PFSK-1 (cell line): Measurements from ENCODE around the gene TNN.

Experiments used
- POLR2AphosphoS5 ChIP-seq: IDR thresholded peaks from 2 replicates; pipeline ENCODE4 v1.6.1; 2012; ENCODE audit warnings: low read depth, mild to moderate bottlenecking, control low read depth, low read length, moderate library complexity
- REST ChIP-seq, 2 experiments: IDR thresholded peaks; 2 replicates each; pipeline versions ENCODE4 v1.6.1 to v1.8.0; 2011 to 2012; ENCODE audit warnings: low read depth in 2 of 2, low read length in 2 of 2, control low read depth in 1 of 2, inconsistent platforms in 1 of 2, mild to moderate bottlenecking in 1 of 2, moderate library complexity in 1 of 2; ENCODE audit not compliant: insufficient read depth in 1 of 2
- SIN3A ChIP-seq: IDR thresholded peaks from 2 replicates; pipeline ENCODE4 v1.6.1; 2012; ENCODE audit warnings: mild to moderate bottlenecking, low read length, moderate library complexity, borderline replicate concordance; ENCODE audit not compliant: insufficient read depth
- TAF1 ChIP-seq: IDR thresholded peaks from 2 replicates; pipeline ENCODE4 v1.6.1; 2012; ENCODE audit warnings: low read length, control low read depth, borderline replicate concordance; ENCODE audit not compliant: insufficient read depth

- no peak for TF ChIP-seq POLR2AphosphoS5
- no peak for TF ChIP-seq REST (IDR thresholded peaks at IDR 0.05; ENCODE audit: insufficient read depth in 1 of 2, low read depth in 2 of 2, low read length in 2 of 2)
- TF ChIP-seq TAF1: no peak
- no peak for TF ChIP-seq SIN3A
Measured at GRCh38 chr1:175075572-175076568, 8.2 kb downstream of the TNN start.
